ENCODE measurements around the gene RHBDD1. TPM values are rescaled to one million over a fixed set of nuclear protein-coding genes. Genes with fewer than 3 reads are reported as not detected.

Gene RHBDD1
- total RNA-seq, 2 donors from 2014 or later: 35.2 to 46.2 TPM

GRCh38 chr2:226981791-226982326 is 146.0 kb downstream of the RHBDD1 start:
- H3K4me1 Mint-ChIP-seq: peaks cover 29% of the 10 kb centered on the region
- no peak overlapping the region for H3K4me3 ChIP-seq (ENCODE audit: low read length)
- no peaks in the 10 kb centered on the region for H3K9me3 ChIP-seq (ENCODE audit: control insufficient read depth, low read length)
- no peaks in the 10 kb centered on the region for H3K27me3 ChIP-seq (ENCODE audit: control insufficient read depth, insufficient read depth, low read length, poor library complexity, severe bottlenecking)
- H3K36me3 Mint-ChIP-seq (ENCODE audit: low read depth): peaks cover 2% of the 10 kb centered on the region
- no peaks in the 10 kb centered on the region for H3K9me3 Mint-ChIP-seq
- H3K4me3 Mint-ChIP-seq: no peak overlapping the region
- TF ChIP-seq CTCF (conservative IDR thresholded peaks at IDR 0.05): no peak
- H3K9ac ChIP-seq (ENCODE audit: extremely low read depth, low read length, poor library complexity, severe bottlenecking): no peak overlapping the region
- no peak overlapping the region for H3K27ac ChIP-seq (ENCODE audit: low read depth, low read length)
- H3K27ac Mint-ChIP-seq: no peak overlapping the region
- peaks cover 9% of the 10 kb centered on the region for H3K4me1 ChIP-seq (ENCODE audit: control insufficient read depth, insufficient read depth, low read length)
- no peak for DNase-seq
- H3K27me3 Mint-ChIP-seq (ENCODE audit: insufficient read depth): no peaks in the 10 kb centered on the region
- no peaks in the 10 kb centered on the region for H3K36me3 ChIP-seq (ENCODE audit: control insufficient read depth, insufficient read depth, low read length)
- WGBS, 2 experiments (ENCODE audit: insufficient coverage in 1 of 2, insufficient read length in 1 of 2): 78 to 80% methylated on average over 1 to 3 of the region's 3 CpGs

DNA sequence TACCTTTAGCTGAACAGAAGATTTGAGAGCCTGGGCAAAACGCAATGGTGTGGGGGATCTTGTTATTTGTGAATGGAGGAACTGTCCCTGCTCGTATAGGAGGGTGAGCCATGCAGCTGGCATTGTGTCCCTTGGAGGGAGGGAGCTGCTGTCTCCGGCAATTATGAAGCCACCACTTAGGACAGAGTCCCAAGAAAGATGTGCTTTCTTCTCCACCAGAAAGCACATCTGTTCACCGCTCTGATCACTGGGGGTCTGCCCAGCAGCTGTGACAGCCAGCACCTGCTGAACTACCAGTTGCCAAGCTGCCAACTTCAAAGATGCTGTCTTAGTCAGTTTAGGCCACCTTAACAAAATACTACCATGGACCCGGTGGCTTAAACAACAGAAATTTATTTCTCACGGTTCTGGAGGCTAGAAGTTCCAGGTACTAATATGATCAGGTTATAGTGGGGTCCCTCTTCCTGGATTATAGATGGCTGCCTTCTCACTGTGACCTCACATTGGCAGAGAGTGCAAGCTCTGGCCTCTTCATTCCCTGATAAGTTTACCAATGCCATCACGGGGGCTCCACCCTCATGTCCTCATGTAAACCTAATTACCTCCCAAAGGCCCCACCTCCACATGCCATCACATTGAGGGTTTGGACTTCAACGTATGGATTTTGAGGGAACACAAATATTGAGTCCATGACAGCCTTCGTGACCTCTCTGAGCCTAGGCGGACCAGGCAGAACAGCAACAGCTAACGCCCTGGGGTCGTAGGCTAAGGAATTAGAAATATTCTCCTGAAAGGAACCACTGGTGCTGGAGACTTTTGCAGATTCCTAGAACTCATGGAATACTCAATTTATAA is 148.3 kb downstream of the RHBDD1 start:
- no peak for TF ChIP-seq CTCF (conservative IDR thresholded peaks at IDR 0.05)
- Mint-ChIP-seq H3K36me3 (ENCODE audit: low read depth) (peaks cover 2% of the 10 kb centered on the region), H3K4me3 (no peak overlapping the region), H3K9me3 (no peaks in the 10 kb centered on the region), H3K27ac (peak overlapping the region; percentile 28), H3K4me1 (peaks cover 25% of the 10 kb centered on the region), H3K27me3 (ENCODE audit: insufficient read depth) (no peaks in the 10 kb centered on the region)
- Histone ChIP-seq H3K4me3 (ENCODE audit: low read length) (no peak overlapping the region), H3K27me3 (ENCODE audit: control insufficient read depth, insufficient read depth, low read length, poor library complexity, severe bottlenecking) (no peaks in the 10 kb centered on the region), H3K27ac (ENCODE audit: low read depth, low read length) (no peak overlapping the region), H3K36me3 (ENCODE audit: control insufficient read depth, insufficient read depth, low read length) (no peaks in the 10 kb centered on the region), H3K4me1 (ENCODE audit: control insufficient read depth, insufficient read depth, low read length) (peaks cover 9% of the 10 kb centered on the region), H3K9me3 (ENCODE audit: control insufficient read depth, low read length) (no peaks in the 10 kb centered on the region), H3K9ac (ENCODE audit: extremely low read depth, low read length, poor library complexity, severe bottlenecking) (no peak overlapping the region)
- WGBS, 2 experiments (ENCODE audit: insufficient coverage in 1 of 2, insufficient read length in 1 of 2): 90 to 93% methylated on average over 7 to 12 of the region's 12 CpGs
- no peak for DNase-seq

DNA sequence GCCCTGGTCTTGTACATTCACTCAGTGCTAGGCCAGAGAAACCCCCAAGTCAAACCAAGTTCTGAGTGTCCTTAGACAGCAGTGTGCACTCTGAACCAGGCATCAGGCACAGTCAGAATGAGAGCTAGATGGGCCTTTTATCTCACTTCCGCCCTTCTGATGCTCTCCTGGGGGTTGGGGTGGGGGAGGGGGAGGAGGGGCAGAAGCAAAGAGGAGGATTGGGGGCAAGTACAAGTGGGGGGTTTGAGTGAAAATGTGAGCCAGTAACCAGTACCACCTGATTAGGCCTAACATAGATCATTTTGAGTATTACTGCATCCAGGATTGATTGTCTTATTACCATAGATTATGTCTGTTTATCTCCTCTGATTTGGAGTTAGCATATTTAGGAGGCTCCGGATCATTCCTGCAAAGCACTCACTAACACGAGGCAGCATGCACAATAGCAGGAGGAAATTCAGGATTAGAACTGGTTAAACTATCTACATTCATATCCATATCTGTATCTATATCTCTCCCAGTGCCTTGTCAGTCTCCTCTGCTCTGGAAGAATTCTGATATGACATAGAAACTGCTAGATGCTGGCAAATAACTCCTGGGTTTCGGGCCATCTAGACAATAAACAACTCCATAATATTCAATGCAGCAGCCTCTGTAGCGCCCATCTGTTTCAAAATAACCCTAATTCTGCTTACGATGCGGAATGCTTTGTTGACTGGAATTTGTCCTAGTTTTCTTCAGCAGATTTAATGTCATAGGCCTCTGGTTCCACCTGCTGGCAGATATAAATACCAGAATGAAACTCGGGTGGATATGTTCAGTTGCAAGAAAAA is 149.1 kb downstream of the RHBDD1 start:
- Mint-ChIP-seq H3K36me3 (ENCODE audit: low read depth) (peaks cover 2% of the 10 kb centered on the region), H3K9me3 (no peaks in the 10 kb centered on the region), H3K27ac (no peak overlapping the region), H3K4me1 (peaks cover 25% of the 10 kb centered on the region), H3K4me3 (no peak overlapping the region), H3K27me3 (ENCODE audit: insufficient read depth) (no peaks in the 10 kb centered on the region)
- no peak overlapping the region for H3K4me3 ChIP-seq (ENCODE audit: low read length)
- H3K9ac ChIP-seq (ENCODE audit: extremely low read depth, low read length, poor library complexity, severe bottlenecking): no peak overlapping the region
- H3K27me3 ChIP-seq (ENCODE audit: control insufficient read depth, insufficient read depth, low read length, poor library complexity, severe bottlenecking): no peaks in the 10 kb centered on the region
- no peak overlapping the region for H3K27ac ChIP-seq (ENCODE audit: low read depth, low read length)
- peak; percentile 79 for TF ChIP-seq CTCF (conservative IDR thresholded peaks at IDR 0.05)
- 55 to 68% methylated on average over 7 to 8 of the region's 8 CpGs for WGBS, 2 experiments (ENCODE audit: insufficient coverage in 1 of 2, insufficient read length in 1 of 2)
- H3K36me3 ChIP-seq (ENCODE audit: control insufficient read depth, insufficient read depth, low read length): no peaks in the 10 kb centered on the region
- H3K4me1 ChIP-seq (ENCODE audit: control insufficient read depth, insufficient read depth, low read length): peaks cover 9% of the 10 kb centered on the region
- no peaks in the 10 kb centered on the region for H3K9me3 ChIP-seq (ENCODE audit: control insufficient read depth, low read length)
- DNase-seq: peak; percentile 69

All from endodermal cell (in vitro differentiated cells).